Activated CD4-positive, alpha-beta T cell treated with anti-CD3 and anti-CD28 coated beads for 36 hours (primary cell): ENCODE data around the gene EPS8L2. TPM values are rescaled to one million over a fixed set of nuclear protein-coding genes. Genes with fewer than 3 reads are reported as not detected.

ENCODE experiments used
- ATAC-seq: fragments of 200-7000 bp; cut with Tn5 transposase; one replicate; pipeline ENCODE4 v1.10.0; 2021; ENCODE audit warnings: mild to moderate bottlenecking, moderate library complexity
- CTCF ChIA-PET: fragments of 350-600 bp; sonication (Branson Sonifier 250); formaldehyde crosslinking; loops from one replicate; lab custom pipeline; 2021; ENCODE audit warnings: antibody characterized with exemption; lab: Charles Lee
- POLR2A ChIA-PET: fragments of 350-600 bp; sonication (Branson Sonifier 250); formaldehyde crosslinking; loops from one replicate; lab custom pipeline; 2021; ENCODE audit warnings: antibody characterized with exemption, inconsistent platforms; lab: Charles Lee
- DNase-seq: peaks from one replicate; pipeline ENCODE4 v3.0.0-alpha.2; 2020
- H3K27ac Mint-ChIP-seq: one replicate; pipeline ENCODE4 v1.8.0; 2021; ENCODE audit warnings: mixed read lengths
- H3K27me3 Mint-ChIP-seq: one replicate; pipeline ENCODE4 v1.8.0; 2021; ENCODE audit warnings: mixed read lengths
- H3K36me3 Mint-ChIP-seq: one replicate; pipeline ENCODE4 v1.8.0; 2021; ENCODE audit warnings: low read depth, mixed read lengths
- H3K4me1 Mint-ChIP-seq: one replicate; pipeline ENCODE4 v1.8.0; 2021; ENCODE audit warnings: mixed read lengths
- H3K4me3 Mint-ChIP-seq: one replicate; pipeline ENCODE4 v1.8.0; 2021; ENCODE audit warnings: mild to moderate bottlenecking, moderate library complexity, mixed read lengths
- H3K9me3 Mint-ChIP-seq: one replicate; pipeline ENCODE4 v1.8.0; 2021; ENCODE audit warnings: low read depth, mixed read lengths
- intact Hi-C, 2 experiments: fragments of 100-400 bp; cut with DNase I in 1 of 2; cut with micrococcal nuclease in 1 of 2; formaldehyde crosslinking; loops; one replicate each; pipeline versions ENCODE4 v1.14.2 to v1.15.1; 2022 to 2024; cut with DNase I, micrococcal nuclease
- total RNA-seq, 2 experiments: library from RNA; stranded (reverse); gene quantifications; one replicate each; pipeline ENCODE4 v1.2.3, GENCODE V29; 2021

Gene EPS8L2
- total RNA-seq, result 10 to 100 TPM in 1 of 2 experiments, 1 to 10 TPM in 1; 8.0 to 10.5 TPM

DNA sequence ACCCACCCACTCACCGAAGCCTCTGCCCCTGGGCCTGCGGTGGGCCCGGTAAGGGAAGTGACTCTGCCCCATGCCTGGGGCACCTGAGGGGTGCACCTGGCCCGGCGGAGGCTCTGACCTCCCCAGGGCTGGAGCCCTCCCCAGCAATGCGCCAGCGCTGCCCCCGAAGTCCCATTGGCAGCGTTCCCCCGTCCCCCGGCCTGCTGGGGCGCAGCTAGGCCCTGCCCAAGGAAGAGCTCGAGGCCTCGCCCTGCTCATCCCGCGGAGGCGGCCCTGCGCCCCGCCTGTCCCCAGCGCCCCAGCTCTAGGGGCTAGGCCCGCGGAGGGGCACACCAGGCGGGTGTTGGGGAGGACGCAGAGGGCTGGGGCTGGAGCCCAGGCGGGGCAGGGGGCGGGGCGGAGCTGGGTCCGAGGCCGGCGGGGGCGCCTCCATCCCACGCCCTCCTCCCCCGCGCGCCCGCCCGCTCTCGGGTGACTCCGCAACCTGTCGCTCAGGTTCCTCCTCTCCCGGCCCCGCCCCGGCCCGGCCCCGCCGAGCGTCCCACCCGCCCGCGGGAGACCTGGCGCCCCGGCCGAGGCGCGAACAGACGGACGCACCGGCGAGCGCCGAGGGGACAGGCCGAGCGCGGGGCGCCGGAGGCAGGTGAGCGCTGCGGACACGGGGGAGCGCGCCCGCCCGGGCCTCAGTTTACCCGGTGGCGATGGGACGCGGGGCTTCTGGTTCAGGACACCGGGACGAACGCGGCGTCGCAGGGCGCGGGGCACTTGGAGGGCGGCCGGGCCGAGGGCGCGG is at the start of gene EPS8L2:
EPS8L2 (plus strand) TSS at position 586 of the 793 bp plus-strand sequence. CDS start 3,177 bp downstream, outside the sequence.
- peak; percentile 33 for DNase-seq
- Mint-ChIP-seq H3K27me3 (peaks cover 9% of the 10 kb centered on the region), H3K4me3 (no peak within 1 kb of the TSS), H3K4me1 (no peaks in the 10 kb centered on the region), H3K36me3 (peaks cover 4% of the 10 kb centered on the region), H3K27ac (no peak within 1 kb of the TSS), H3K9me3 (no peaks in the 10 kb centered on the region)
- intact Hi-C loops, result no loop called here
- ChIA-PET CTCF (interaction anchor here (1.1 to 1.5 kb wide), 3 partner anchors 11 to 21 kb away, joined by 3 read pairs; partner anchors contain the start of genes DEAF1 and TMEM80), POLR2A (no interaction called here)
- peak; percentile 34 for ATAC-seq

DNA sequence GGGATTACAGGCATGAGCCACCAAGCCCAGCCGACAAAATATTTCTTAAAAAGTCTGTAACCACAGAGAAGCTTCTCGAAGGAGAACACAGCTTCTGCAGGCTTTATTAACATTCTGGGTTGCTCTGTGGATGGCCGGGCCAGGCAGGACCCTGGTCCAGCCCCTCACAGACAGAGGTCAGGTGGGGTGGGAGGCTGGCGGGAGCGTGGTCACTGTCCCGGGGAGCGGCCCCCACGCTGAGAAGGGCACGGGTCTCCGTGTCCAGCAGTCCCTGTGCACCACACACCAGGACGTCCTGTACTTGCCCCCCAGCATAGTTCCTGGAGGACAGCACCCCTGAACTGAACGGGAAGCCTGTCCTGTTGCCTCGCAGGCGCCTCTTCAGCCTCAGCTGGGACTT is 49.6 kb upstream of the EPS8L2 start:
- H3K4me3 Mint-ChIP-seq, result no peak overlapping the region
- no peak for ATAC-seq
- no peaks in the 10 kb centered on the region for H3K9me3 Mint-ChIP-seq
- no peaks in the 10 kb centered on the region for H3K4me1 Mint-ChIP-seq
- peaks cover 11% of the 10 kb centered on the region for H3K36me3 Mint-ChIP-seq
- no peaks in the 10 kb centered on the region for H3K27me3 Mint-ChIP-seq
- no peak overlapping the region for H3K27ac Mint-ChIP-seq
- CTCF ChIA-PET, result no interaction called here
- no peak for DNase-seq
- intact Hi-C loops, result no loop called here
- POLR2A ChIA-PET, result no interaction called here

DNA sequence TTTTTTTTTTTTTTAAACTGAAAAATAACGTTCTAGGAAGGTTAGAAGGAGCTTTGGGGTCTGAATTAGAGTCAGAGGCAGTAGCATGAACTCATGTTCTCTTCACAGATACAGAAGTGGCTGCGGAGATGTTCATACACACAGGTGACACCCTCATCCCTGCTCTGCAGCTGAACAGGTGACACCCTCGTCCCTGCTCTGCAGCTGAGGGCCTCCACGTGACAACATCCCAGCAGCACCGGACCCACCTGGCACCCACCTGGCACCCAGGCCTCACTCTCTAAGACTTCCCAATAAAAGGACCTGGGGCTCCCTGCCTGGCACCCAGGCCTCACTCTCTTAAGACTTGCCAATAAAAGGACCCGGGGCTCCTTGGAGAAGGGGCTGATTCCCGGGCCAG is 49.2 kb upstream of the EPS8L2 start:
- no peaks in the 10 kb centered on the region for H3K4me1 Mint-ChIP-seq
- ATAC-seq, result no peak
- H3K27ac Mint-ChIP-seq, result no peak overlapping the region
- ChIA-PET CTCF (no interaction called here), POLR2A (no interaction called here)
- intact Hi-C loops, result no loop called here
- no peak for DNase-seq
- peaks cover 11% of the 10 kb centered on the region for H3K36me3 Mint-ChIP-seq
- no peak overlapping the region for H3K4me3 Mint-ChIP-seq
- no peaks in the 10 kb centered on the region for H3K9me3 Mint-ChIP-seq
- no peaks in the 10 kb centered on the region for H3K27me3 Mint-ChIP-seq

DNA sequence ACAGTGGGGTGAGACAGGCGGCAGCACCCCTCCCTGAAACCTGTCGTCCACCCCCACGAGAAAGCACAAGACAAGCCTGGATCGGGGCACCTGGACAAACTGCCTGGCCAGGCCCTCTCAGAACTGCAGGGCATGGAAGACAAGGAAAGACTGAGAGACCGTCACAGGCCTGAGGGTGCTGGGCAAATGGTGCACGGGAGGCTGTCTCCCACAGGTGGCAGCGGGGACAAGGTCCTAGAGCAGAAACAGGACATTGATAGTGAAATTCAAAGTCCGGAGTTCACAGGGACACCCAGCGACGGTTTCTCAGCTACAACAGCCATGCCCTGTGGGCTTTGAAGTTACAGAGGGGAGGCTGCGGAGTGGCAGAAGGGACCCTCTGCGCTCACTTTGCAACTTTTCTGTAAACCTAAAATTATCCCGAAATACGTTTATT is 48.3 kb upstream of the EPS8L2 start:
- ChIA-PET CTCF (interaction anchor here (0.7 kb wide), 1 partner anchor 25 kb away, joined by 4 read pairs; no protein-coding TSS in a partner anchor), POLR2A (no interaction called here)
- Mint-ChIP-seq H3K36me3 (peaks cover 10% of the 10 kb centered on the region), H3K4me1 (no peaks in the 10 kb centered on the region), H3K9me3 (no peaks in the 10 kb centered on the region), H3K27ac (no peak overlapping the region), H3K4me3 (no peak overlapping the region), H3K27me3 (no peaks in the 10 kb centered on the region)
- ATAC-seq (no peak), DNase-seq (no peak)
- intact Hi-C loops, result no loop called here

DNA sequence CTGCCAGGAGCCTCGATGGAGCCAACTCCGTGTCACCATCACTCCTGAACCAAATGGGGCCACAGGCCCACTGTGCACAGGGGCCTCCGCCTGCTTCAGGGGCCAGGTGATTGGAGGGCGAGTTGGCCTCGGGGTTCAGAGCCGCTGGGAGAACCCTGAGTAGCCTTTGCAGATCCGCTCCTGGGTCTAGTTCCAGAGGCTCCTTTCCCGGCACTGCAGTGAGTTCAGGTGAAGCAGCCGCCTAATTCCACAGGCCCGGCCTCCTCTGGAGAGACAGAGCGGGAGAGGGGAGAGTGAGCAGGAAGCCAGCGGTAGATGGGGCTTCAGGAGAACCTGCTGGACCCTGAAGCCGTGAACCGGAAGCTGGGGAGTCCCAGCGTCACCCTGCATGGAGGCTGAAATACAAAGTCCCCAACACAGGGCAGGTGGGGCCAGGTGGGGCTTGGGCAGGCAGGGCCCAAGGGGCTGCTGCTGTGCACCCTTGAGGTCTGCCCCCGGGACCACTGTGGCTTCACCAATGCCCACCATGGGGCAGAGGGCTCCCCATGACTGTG is 46.4 kb upstream of the EPS8L2 start:
- no peak overlapping the region for H3K4me3 Mint-ChIP-seq
- H3K4me1 Mint-ChIP-seq, result no peaks in the 10 kb centered on the region
- no peaks in the 10 kb centered on the region for H3K27me3 Mint-ChIP-seq
- ATAC-seq (no peak), DNase-seq (no peak)
- POLR2A ChIA-PET, result no interaction called here
- peaks cover 9% of the 10 kb centered on the region for H3K36me3 Mint-ChIP-seq
- CTCF ChIA-PET, result no interaction called here
- intact Hi-C loops, result loop anchor here in 1 of 2 experiments (5.0 kb wide), 1 partner anchor 63 kb away; no protein-coding TSS in a partner anchor
- no peak overlapping the region for H3K27ac Mint-ChIP-seq
- no peaks in the 10 kb centered on the region for H3K9me3 Mint-ChIP-seq

DNA sequence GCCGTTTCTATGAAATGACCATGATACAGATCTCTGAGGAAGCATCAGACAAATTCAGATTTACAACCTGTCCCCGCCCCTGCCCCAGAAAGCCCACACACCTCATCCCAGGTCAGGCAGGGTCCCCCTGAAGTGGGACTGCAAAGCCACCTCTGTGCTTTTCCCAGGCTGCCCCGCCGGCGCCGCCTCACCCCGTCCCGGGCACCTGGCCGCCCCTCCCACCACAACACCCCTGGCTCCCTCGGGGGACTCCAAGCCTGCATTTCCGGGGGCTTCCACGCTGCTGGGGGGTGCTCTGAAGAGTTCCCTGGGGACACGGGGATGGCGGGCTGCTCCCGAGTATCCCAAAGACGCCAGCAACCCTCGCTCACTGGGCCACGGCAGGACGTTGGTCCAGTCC is 45.8 kb upstream of the EPS8L2 start:
- Mint-ChIP-seq H3K4me3 (no peak overlapping the region), H3K4me1 (no peaks in the 10 kb centered on the region), H3K9me3 (no peaks in the 10 kb centered on the region), H3K36me3 (peaks cover 10% of the 10 kb centered on the region), H3K27ac (no peak overlapping the region), H3K27me3 (no peaks in the 10 kb centered on the region)
- DNase-seq (no peak), ATAC-seq (no peak)
- ChIA-PET CTCF (interaction anchor here (1.3 kb wide), 1 partner anchor 14 kb away, joined by 4 read pairs; no protein-coding TSS in a partner anchor), POLR2A (no interaction called here)
- intact Hi-C loops, result loop anchor here in 1 of 2 experiments (5.0 kb wide), 1 partner anchor 62 kb away; no protein-coding TSS in a partner anchor

DNA sequence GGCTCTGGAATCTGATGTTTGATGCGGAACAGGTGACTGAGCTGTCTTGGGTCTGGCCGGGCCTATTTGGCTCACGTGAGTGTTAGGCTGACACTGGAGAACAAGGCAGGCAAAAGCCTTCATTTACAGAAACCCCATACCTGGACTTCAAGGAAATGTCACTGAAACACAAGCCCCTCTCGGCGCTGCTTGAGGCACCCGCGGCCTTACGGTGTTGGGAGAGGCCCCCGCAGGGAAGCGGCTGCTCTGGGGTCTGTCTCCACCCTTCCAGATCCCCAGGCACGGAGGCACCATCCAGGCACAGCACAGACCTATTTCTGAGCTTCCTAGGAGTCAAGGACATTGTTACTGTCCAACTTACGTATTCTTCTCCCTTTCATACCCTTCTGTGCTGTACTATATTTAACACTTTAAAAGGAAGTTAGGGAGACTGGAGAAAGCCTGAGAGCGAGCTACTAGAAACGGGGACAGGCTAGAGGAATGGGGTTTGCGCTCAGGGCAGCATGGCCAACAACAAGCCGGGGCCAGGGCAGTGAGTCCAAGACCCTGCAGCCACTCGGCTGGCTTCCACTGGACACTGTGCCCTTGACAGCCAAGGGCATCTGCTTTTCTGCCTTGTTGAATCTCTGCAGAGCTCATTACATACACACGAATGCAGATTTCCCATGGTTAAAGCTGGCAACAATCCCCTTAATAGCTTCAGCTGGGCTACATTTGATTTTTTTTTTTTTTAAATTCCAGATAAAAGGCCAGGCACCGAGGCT is 45.2 kb upstream of the EPS8L2 start:
- no peak overlapping the region for H3K4me3 Mint-ChIP-seq
- intact Hi-C loops, result loop anchor here in 1 of 2 experiments (5.0 kb wide), 1 partner anchor 61 kb away; no protein-coding TSS in a partner anchor
- no peak overlapping the region for H3K27ac Mint-ChIP-seq
- POLR2A ChIA-PET, result interaction anchor here (0.6 kb wide), 1 partner anchor 82 kb away, joined by 3 read pairs; no protein-coding TSS in a partner anchor
- no peaks in the 10 kb centered on the region for H3K9me3 Mint-ChIP-seq
- ATAC-seq (no peak), DNase-seq (no peak)
- CTCF ChIA-PET, result interaction anchor here (1.3 to 1.9 kb wide), 2 partner anchors 13 to 66 kb away, joined by 4 to 7 read pairs; no protein-coding TSS in a partner anchor
- H3K36me3 Mint-ChIP-seq, result peaks cover 11% of the 10 kb centered on the region
- no peaks in the 10 kb centered on the region for H3K27me3 Mint-ChIP-seq
- no peaks in the 10 kb centered on the region for H3K4me1 Mint-ChIP-seq

DNA sequence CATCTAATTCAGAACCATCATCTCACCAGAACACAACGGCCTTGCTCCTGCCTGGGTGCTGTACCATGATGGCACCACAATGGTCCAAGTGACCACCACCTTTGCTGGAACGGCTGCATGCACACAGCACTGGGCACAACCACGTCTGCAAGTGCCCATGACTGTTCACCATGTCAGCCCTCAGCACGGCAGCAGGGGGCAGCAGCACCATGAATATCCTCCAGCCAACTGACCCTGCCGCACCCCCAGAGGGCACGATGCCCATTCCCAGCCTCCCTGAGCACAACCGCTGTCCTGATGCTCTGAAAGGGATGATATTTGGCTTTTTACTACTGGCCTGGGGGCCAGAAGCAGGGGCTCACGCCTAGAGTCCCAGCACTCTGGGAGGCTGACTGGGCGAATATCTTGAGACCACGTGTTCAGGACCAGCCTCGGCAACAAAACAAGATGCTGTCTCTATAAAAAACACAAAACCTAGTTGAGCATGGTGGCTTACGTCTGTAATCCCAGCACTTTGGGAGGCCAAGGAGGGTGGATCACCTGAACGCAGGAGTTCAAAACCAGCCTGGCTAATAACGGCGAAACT is 43.2 kb upstream of the EPS8L2 start:
- CTCF ChIA-PET, result interaction anchor here (1.9 kb wide), 1 partner anchor 64 kb away, joined by 7 read pairs; no protein-coding TSS in a partner anchor
- intact Hi-C loops, result loop anchor here (1.0 to 5.0 kb wide), 3 partner anchors 60 to 66 kb away; no protein-coding TSS in a partner anchor
- no peaks in the 10 kb centered on the region for H3K9me3 Mint-ChIP-seq
- DNase-seq (peak; percentile 68), ATAC-seq (peak; percentile 85)
- no peaks in the 10 kb centered on the region for H3K27me3 Mint-ChIP-seq
- no peak overlapping the region for H3K27ac Mint-ChIP-seq
- H3K4me3 Mint-ChIP-seq, result no peak overlapping the region
- no peaks in the 10 kb centered on the region for H3K4me1 Mint-ChIP-seq
- POLR2A ChIA-PET, result no interaction called here
- peaks cover 16% of the 10 kb centered on the region for H3K36me3 Mint-ChIP-seq

DNA sequence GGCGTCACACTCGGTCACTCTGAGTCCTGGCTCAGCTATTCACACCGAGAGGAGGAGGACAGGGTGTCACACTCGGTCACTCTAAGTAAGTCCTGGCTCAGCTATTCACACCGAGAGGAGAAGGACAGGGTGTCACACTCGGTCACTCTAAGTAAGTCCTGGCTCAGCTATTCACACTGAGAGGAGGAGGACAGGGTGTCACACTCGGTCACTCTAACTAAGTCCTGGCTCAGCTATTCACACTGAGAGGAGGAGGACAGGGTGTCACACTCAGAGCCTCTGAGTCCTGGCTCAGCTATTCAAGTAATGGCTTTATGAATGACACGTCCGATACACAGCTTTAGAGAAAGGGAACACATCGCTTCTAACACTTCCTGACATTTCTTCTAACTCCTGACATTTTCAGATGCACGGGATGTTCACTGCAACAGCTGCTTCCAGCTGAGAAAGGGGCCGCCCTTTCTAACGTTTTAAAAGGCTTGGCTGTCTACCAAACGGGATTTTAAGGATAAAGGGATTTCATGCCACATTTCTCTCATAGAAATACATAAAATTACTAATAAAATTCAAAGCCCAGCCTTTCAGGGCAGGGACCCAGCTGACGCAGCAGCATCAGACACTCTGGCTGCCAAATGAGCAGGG is 40.8 kb upstream of the EPS8L2 start:
- CTCF ChIA-PET, result interaction anchor here (0.7 kb wide), 2 partner anchors 97 to 142 kb away, joined by 4 to 5 read pairs; no protein-coding TSS in a partner anchor
- Mint-ChIP-seq H3K36me3 (peaks cover 17% of the 10 kb centered on the region), H3K4me1 (no peaks in the 10 kb centered on the region), H3K27me3 (no peaks in the 10 kb centered on the region), H3K27ac (no peak overlapping the region), H3K9me3 (no peaks in the 10 kb centered on the region), H3K4me3 (no peak overlapping the region)
- POLR2A ChIA-PET, result no interaction called here
- ATAC-seq (no peak), DNase-seq (no peak)
- intact Hi-C loops, result no loop called here

DNA sequence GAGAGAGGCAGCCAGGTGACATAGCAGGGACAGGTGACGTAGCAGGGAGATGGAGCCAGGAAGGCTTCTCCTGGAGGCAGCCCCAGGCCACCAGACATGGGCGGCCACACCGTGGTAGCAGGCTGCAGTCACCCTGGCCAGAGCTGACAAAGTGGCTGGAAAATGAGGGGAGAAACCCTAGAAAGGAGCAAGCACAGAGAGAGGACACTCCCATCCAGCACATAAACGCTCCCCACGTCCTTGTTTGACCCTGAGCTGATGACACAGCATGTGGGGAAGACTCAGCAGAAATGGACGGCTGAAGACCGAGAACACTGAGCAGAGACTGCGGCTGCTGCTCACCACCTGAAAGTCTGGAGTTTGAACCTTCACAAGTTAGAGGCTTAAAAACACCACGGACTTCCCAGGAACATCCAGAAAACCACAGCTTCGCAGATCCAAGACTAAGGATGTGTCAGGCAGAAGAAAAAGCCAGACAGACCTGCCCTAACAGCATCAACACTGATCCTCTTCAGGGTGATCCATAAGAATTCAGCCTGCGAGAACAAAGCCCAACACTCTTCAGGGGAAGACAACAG is 40.2 kb upstream of the EPS8L2 start:
- H3K27me3 Mint-ChIP-seq, result no peaks in the 10 kb centered on the region
- intact Hi-C loops, result no loop called here
- H3K4me1 Mint-ChIP-seq, result no peaks in the 10 kb centered on the region
- H3K27ac Mint-ChIP-seq, result no peak overlapping the region
- H3K4me3 Mint-ChIP-seq, result no peak overlapping the region
- ATAC-seq (no peak), DNase-seq (no peak)
- no peaks in the 10 kb centered on the region for H3K9me3 Mint-ChIP-seq
- peaks cover 17% of the 10 kb centered on the region for H3K36me3 Mint-ChIP-seq
- CTCF ChIA-PET, result interaction anchor here (0.7 kb wide), 2 partner anchors 97 to 142 kb away, joined by 4 to 5 read pairs; no protein-coding TSS in a partner anchor
- POLR2A ChIA-PET, result no interaction called here
